ENCODE measurements around the gene GLB1L2. TPM values are rescaled to one million over a fixed set of nuclear protein-coding genes. Genes with fewer than 3 reads are reported as not detected.

The GLB1L2 gene
- total and polyA plus RNA-seq, 2 of the 13 experiments (the other 11 are each of a cell fraction or from before 2014, with no cell fraction given) = 0.59 to 0.69 TPM

DNA sequence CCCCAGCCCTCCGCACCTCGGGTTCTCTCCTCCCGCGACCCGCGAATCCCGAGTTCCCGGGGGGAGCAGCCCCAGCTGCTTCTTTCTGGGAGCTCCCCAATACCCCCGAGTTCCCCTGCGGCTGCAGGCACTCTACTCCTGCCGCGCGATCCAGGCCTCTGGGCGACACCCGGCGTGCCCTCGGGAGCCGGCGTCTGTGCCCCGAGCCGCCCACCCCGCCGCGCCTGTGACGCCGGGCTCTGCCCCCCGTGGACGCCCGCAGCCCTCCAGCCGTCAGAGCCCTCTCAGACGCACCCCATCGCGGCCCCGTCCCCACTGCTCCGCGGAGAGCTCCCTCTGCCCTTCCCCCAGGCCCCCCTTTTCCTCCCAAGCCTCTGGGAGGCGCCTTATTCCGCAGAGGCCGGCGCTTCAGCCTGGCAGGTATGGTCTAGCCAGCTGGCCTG, 422 bp downstream of the GLB1L2 start (continued):
- TF ChIP-seq MTA3 (CRISPR knock-in tag; IDR thresholded peaks at IDR 0.05) (no peak), SRY (CRISPR knock-in tag; IDR thresholded peaks at IDR 0.05) (no peak), ATF7-NPFF (CRISPR knock-in tag; IDR thresholded peaks at IDR 0.05; ENCODE audit: low read depth) (no peak), RNF2 (conservative IDR thresholded peaks at IDR 0.05; ENCODE audit: low read depth) (no peak), MEF2D (CRISPR knock-in tag; IDR thresholded peaks at IDR 0.05) (no peak), PPARG (CRISPR knock-in tag; conservative IDR thresholded peaks at IDR 0.05) (no peak), RAD51 (IDR thresholded peaks at IDR 0.05; ENCODE audit: borderline replicate concordance) (no peak), ZNF776 (CRISPR knock-in tag; IDR thresholded peaks at IDR 0.05) (no peak), FIP1L1 (IDR thresholded peaks at IDR 0.05; ENCODE audit: borderline replicate concordance, insufficient read depth, low read depth, low read length) (no peak), CREBL2 (CRISPR knock-in tag; IDR thresholded peaks at IDR 0.05; ENCODE audit: borderline replicate concordance) (no peak), SP1 (IDR thresholded peaks at IDR 0.05) (no peak), SP1 (CRISPR knock-in tag; IDR thresholded peaks at IDR 0.05) (no peak), HNF4G (IDR thresholded peaks at IDR 0.05; ENCODE audit: borderline replicate concordance, low read depth, low read length) (no peak), HNF4G (CRISPR knock-in tag; IDR thresholded peaks at IDR 0.05; ENCODE audit: borderline replicate concordance, low read depth) (no peak), ZNF552 (CRISPR knock-in tag; IDR thresholded peaks at IDR 0.05; ENCODE audit: borderline replicate concordance) (no peak), STAG1 (CRISPR knock-in tag; IDR thresholded peaks at IDR 0.05) (no peak), GABPB1 (CRISPR knock-in tag; IDR thresholded peaks at IDR 0.05) (peak; percentile 13; the same call in 1 of the 2 replicates), ZNF709 (CRISPR knock-in tag; IDR thresholded peaks at IDR 0.05) (no peak), KAT7 (CRISPR knock-in tag; IDR thresholded peaks at IDR 0.05; ENCODE audit: borderline replicate concordance) (no peak), WIZ (CRISPR knock-in tag; IDR thresholded peaks at IDR 0.05) (no peak), PHF20 (CRISPR knock-in tag; IDR thresholded peaks at IDR 0.05) (no peak), TARDBP (CRISPR knock-in tag; IDR thresholded peaks at IDR 0.05) (no peak), ZNF790 (CRISPR knock-in tag; IDR thresholded peaks at IDR 0.05; ENCODE audit: borderline replicate concordance) (no peak), NFIC (IDR thresholded peaks at IDR 0.05; ENCODE audit: low read length) (no peak), HOXA3 (CRISPR knock-in tag; IDR thresholded peaks at IDR 0.05) (0 out of 2 replicates have a peak, but pooled peaks have one; percentile 1), KDM3A (CRISPR knock-in tag; IDR thresholded peaks at IDR 0.05; ENCODE audit: low read depth) (no peak), ZNF326 (CRISPR knock-in tag; IDR thresholded peaks at IDR 0.05; ENCODE audit: borderline replicate concordance) (no peak)
- TF ChIP-seq, protein P1, sequence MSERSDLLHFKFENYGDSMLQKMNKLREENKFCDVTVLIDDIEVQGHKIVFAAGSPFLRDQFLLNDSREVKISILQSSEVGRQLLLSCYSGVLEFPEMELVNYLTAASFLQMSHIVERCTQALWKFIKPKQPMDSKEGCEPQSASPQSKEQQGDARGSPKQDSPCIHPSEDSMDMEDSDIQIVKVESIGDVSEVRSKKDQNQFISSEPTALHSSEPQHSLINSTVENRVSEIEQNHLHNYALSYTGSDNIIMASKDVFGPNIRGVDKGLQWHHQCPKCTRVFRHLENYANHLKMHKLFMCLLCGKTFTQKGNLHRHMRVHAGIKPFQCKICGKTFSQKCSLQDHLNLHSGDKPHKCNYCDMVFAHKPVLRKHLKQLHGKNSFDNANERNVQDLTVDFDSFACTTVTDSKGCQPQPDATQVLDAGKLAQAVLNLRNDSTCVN (CRISPR knock-in tag; IDR thresholded peaks at IDR 0.05; ENCODE audit: borderline replicate concordance) = no peak
- TF ChIP-seq, protein P2, sequence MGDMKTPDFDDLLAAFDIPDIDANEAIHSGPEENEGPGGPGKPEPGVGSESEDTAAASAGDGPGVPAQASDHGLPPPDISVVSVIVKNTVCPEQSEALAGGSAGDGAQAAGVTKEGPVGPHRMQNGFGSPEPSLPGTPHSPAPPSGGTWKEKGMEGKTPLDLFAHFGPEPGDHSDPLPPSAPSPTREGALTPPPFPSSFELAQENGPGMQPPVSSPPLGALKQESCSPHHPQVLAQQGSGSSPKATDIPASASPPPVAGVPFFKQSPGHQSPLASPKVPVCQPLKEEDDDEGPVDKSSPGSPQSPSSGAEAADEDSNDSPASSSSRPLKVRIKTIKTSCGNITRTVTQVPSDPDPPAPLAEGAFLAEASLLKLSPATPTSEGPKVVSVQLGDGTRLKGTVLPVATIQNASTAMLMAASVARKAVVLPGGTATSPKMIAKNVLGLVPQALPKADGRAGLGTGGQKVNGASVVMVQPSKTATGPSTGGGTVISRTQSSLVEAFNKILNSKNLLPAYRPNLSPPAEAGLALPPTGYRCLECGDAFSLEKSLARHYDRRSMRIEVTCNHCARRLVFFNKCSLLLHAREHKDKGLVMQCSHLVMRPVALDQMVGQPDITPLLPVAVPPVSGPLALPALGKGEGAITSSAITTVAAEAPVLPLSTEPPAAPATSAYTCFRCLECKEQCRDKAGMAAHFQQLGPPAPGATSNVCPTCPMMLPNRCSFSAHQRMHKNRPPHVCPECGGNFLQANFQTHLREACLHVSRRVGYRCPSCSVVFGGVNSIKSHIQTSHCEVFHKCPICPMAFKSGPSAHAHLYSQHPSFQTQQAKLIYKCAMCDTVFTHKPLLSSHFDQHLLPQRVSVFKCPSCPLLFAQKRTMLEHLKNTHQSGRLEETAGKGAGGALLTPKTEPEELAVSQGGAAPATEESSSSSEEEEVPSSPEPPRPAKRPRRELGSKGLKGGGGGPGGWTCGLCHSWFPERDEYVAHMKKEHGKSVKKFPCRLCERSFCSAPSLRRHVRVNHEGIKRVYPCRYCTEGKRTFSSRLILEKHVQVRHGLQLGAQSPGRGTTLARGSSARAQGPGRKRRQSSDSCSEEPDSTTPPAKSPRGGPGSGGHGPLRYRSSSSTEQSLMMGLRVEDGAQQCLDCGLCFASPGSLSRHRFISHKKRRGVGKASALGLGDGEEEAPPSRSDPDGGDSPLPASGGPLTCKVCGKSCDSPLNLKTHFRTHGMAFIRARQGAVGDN (CRISPR knock-in tag; IDR thresholded peaks at IDR 0.05) = peak; percentile 2; the same call in 1 of the 2 replicates
